Progenitor cell of endocrine pancreas (in vitro differentiated cells): Measurements from ENCODE around the gene CORO2B. TPM values are rescaled to one million over a fixed set of nuclear protein-coding genes. Genes with fewer than 3 reads are reported as not detected.

Experiments
- DNase-seq: peaks from one replicate; pipeline ENCODE4 v3.0.0; 2021; ENCODE audit warnings: low spot score; ENCODE audit not compliant: unreplicated experiment
- H3K27ac Mint-ChIP-seq: 2 replicates; pipeline ENCODE4 v1.8.0; 2021; ENCODE audit warnings: mild to moderate bottlenecking, moderate library complexity, mixed read lengths
- H3K27me3 Mint-ChIP-seq: 2 replicates; pipeline ENCODE4 v1.8.0; 2021; ENCODE audit warnings: mixed read lengths
- H3K36me3 Mint-ChIP-seq: 2 replicates; pipeline ENCODE4 v1.8.0; 2022; ENCODE audit warnings: mixed read lengths; ENCODE audit not compliant: insufficient read depth
- H3K4me1 Mint-ChIP-seq: 2 replicates; pipeline ENCODE4 v1.8.0; 2021; ENCODE audit warnings: low read depth, mixed read lengths
- H3K4me3 Mint-ChIP-seq: 2 replicates; pipeline ENCODE4 v1.8.0; 2021; ENCODE audit warnings: low read depth, mild to moderate bottlenecking, moderate library complexity, mixed read lengths
- H3K9me3 Mint-ChIP-seq: 2 replicates; pipeline ENCODE4 v1.8.0; 2021; ENCODE audit warnings: low read depth, mixed read lengths
- CTCF ChIP-seq: fragments of 200-600 bp; sonication (generic); IDR thresholded peaks from one replicate; pipeline ENCODE4 v1.5.0; 2021; ENCODE audit warnings: antibody characterized with exemption, mild to moderate bottlenecking; ENCODE audit not compliant: unreplicated experiment
- total RNA-seq: library from RNA; stranded (reverse); gene quantifications from 2 replicates; pipeline ENCODE4 v1.2.1, GENCODE V29; 2021

CORO2B gene
- total RNA-seq, 1 donor from 2014 or later: 1.5 TPM

- Mint-ChIP-seq H3K36me3 (no peaks in the 10 kb centered on the region), H3K4me3 (no peak overlapping the region), H3K27me3 (peaks cover 22% of the 10 kb centered on the region), H3K4me1 (no peaks in the 10 kb centered on the region), H3K27ac (no peak overlapping the region), H3K9me3 (no peaks in the 10 kb centered on the region)
- no peak for TF ChIP-seq CTCF
- DNase-seq: no peak
Measured at GRCh38 chr15:68656438-68656739, 77.6 kb downstream of the CORO2B start.

- no peaks in the 10 kb centered on the region for H3K4me1 Mint-ChIP-seq
- H3K9me3 Mint-ChIP-seq: peaks cover 3% of the 10 kb centered on the region
- H3K27me3 Mint-ChIP-seq: peaks cover 6% of the 10 kb centered on the region
- H3K36me3 Mint-ChIP-seq: no peaks in the 10 kb centered on the region
- DNase-seq: no peak
- TF ChIP-seq CTCF: no peak
- no peak overlapping the region for H3K27ac Mint-ChIP-seq
- no peak overlapping the region for H3K4me3 Mint-ChIP-seq
Measured at GRCh38 chr15:68658151-68658550, 79.4 kb downstream of the CORO2B start.

- DNase-seq: no peak
- H3K27me3 Mint-ChIP-seq: peaks cover 4% of the 10 kb centered on the region
- no peaks in the 10 kb centered on the region for H3K36me3 Mint-ChIP-seq
- H3K27ac Mint-ChIP-seq: no peak overlapping the region
- no peak overlapping the region for H3K4me3 Mint-ChIP-seq
- H3K9me3 Mint-ChIP-seq: peaks cover 10% of the 10 kb centered on the region
- H3K4me1 Mint-ChIP-seq: no peaks in the 10 kb centered on the region
- TF ChIP-seq CTCF: peak; percentile 25
Measured at GRCh38 chr15:68658641-68659358, 80.0 kb downstream of the CORO2B start.

GRCh38 chr15:68663526-68663925 lies 84.7 kb downstream of the CORO2B start:
- Mint-ChIP-seq H3K36me3 (no peaks in the 10 kb centered on the region), H3K9me3 (peaks cover 12% of the 10 kb centered on the region), H3K4me3 (no peak overlapping the region), H3K27ac (no peak overlapping the region), H3K27me3 (no peaks in the 10 kb centered on the region), H3K4me1 (no peaks in the 10 kb centered on the region)
- TF ChIP-seq CTCF: no peak
- no peak for DNase-seq

GRCh38 chr15:68666120-68666811 lies 87.5 kb downstream of the CORO2B start:
- H3K4me3 Mint-ChIP-seq: no peak overlapping the region
- H3K27ac Mint-ChIP-seq: no peak overlapping the region
- no peak for TF ChIP-seq CTCF
- no peaks in the 10 kb centered on the region for H3K4me1 Mint-ChIP-seq
- no peak for DNase-seq
- no peaks in the 10 kb centered on the region for H3K36me3 Mint-ChIP-seq
- no peaks in the 10 kb centered on the region for H3K27me3 Mint-ChIP-seq
- peaks cover 12% of the 10 kb centered on the region for H3K9me3 Mint-ChIP-seq
